ENCODE results near the gene CLOCK. TPM values are rescaled to one million over a fixed set of nuclear protein-coding genes. Genes with fewer than 3 reads are reported as not detected.

The CLOCK gene
- total RNA-seq, 4 donors from 2014 or later = 23.0 to 32.1 (median 27.8) TPM

- Histone ChIP-seq H3K9me3 (no peaks in the 10 kb centered on the region), H3K27me3 (no peaks in the 10 kb centered on the region), H3K27ac (peak overlapping the region in 3 of 4 donors; percentile 25 to 70 (median 68)), H3K4me3 (no peak overlapping the region), H3K36me3 (peaks cover 0 to 41% (median 0%) of the 10 kb centered on the region in 3 donors), H3K4me1 (peaks cover 0 to 5% (median 0%) of the 10 kb centered on the region in 4 donors)
- no peak for TF ChIP-seq CTCF (IDR thresholded peaks at IDR 0.05)
- TF ChIP-seq POLR2A (IDR thresholded peaks at IDR 0.05) = no peak
- DNase-seq = no peak
These were observed 108.4 kb downstream of the CLOCK start for GRCh38 chr4:55438314-55438713.

GRCh38 chr4:55437823-55438222, 108.9 kb downstream of the CLOCK start:
- no peak for TF ChIP-seq CTCF (IDR thresholded peaks at IDR 0.05)
- TF ChIP-seq POLR2A (IDR thresholded peaks at IDR 0.05) = no peak
- Histone ChIP-seq H3K9me3 (no peaks in the 10 kb centered on the region), H3K36me3 (peaks cover 0 to 41% (median 0%) of the 10 kb centered on the region in 3 donors), H3K27ac (peak overlapping the region in 3 of 4 donors; percentile 25 to 70 (median 68)), H3K4me3 (no peak overlapping the region), H3K27me3 (no peaks in the 10 kb centered on the region), H3K4me1 (peaks cover 0 to 5% (median 0%) of the 10 kb centered on the region in 4 donors)
- DNase-seq = no peak

DNA sequence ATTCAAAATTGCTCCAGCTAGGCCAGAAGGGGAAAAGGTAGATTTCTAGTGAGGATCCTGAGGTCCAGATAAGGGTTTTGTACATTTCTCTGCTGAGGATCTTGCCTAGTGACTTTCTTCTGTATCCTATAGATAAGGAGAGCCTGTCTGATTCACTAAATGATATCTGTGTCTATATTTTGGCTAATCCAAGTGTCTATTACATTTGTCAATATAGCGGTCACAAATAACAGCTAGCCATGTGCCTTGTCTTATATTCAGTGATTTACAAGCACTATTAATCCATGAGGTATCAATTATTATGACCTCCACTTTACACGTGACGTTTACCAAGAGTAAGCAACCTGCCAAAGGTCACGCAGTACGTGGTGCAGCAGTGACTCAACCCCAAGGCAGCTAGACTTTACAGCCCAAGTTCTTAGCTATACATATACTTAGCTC, 109.3 kb downstream of the CLOCK start:
- TF ChIP-seq POLR2A (IDR thresholded peaks at IDR 0.05) = no peak
- H3K9me3 ChIP-seq = no peaks in the 10 kb centered on the region
- H3K27ac ChIP-seq = peak overlapping the region in 2 of 4 donors; percentile 60 to 70
- H3K27me3 ChIP-seq = no peaks in the 10 kb centered on the region
- peaks cover 0 to 41% (median 0%) of the 10 kb centered on the region in 3 donors for H3K36me3 ChIP-seq
- DNase-seq = peak in 2 of 3 donors; percentile 68 to 80
- H3K4me3 ChIP-seq = no peak overlapping the region
- H3K4me1 ChIP-seq = peaks cover 0 to 5% (median 0%) of the 10 kb centered on the region in 4 donors

- DNase-seq = peak in 1 of 3 donors; percentile 53
- peaks cover 0 to 5% (median 0%) of the 10 kb centered on the region in 4 donors for H3K4me1 ChIP-seq
- no peaks in the 10 kb centered on the region for H3K9me3 ChIP-seq
- H3K27me3 ChIP-seq = no peaks in the 10 kb centered on the region
- H3K27ac ChIP-seq = no peak overlapping the region
- TF ChIP-seq POLR2A (IDR thresholded peaks at IDR 0.05) = no peak
- TF ChIP-seq CTCF (IDR thresholded peaks at IDR 0.05) = peak in 2 of 6 experiments; percentile 8 to 29
- H3K36me3 ChIP-seq = peaks cover 0 to 40% (median 0%) of the 10 kb centered on the region in 3 donors
- no peak overlapping the region for H3K4me3 ChIP-seq
These were observed 111.4 kb downstream of the CLOCK start for GRCh38 chr4:55435141-55435841.

DNA sequence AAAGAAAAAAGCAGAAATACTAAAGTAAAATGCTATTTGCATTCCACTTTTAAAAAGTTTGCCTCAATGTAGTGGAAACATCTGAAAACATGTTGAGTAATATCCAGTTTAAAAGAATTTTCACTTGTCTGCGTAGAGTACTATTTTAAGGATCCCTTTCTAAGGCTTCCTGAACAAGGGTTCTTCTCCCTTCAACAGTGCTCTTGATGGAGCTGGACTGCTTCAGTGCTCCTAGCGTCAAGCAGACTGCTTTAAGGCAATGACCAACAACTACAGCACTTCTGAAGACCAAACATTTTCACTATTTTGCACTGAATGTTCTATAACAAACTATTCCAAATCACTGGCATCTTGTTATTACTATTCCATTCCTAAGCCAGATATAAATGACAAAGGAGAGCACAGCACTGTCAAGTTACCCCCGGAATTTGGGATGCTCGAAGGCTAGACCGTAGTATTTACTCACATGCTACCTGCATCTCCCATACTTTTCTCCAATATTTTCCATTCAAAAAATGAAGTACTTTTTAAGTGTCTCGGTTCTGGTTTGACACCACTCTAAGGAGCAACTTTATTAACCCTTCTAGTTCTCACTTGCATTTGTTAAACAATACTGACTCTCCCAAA, 114.9 kb downstream of the CLOCK start:
- Histone ChIP-seq H3K36me3 (peaks cover 0 to 71% (median 0%) of the 10 kb centered on the region in 3 donors), H3K4me1 (no peaks in the 10 kb centered on the region), H3K9me3 (no peaks in the 10 kb centered on the region), H3K27ac (no peak overlapping the region), H3K27me3 (no peaks in the 10 kb centered on the region), H3K4me3 (no peak overlapping the region)
- DNase-seq = no peak
- TF ChIP-seq CTCF (IDR thresholded peaks at IDR 0.05) = no peak

- no peak overlapping the region for H3K4me3 ChIP-seq
- H3K27ac ChIP-seq = no peak overlapping the region
- H3K4me1 ChIP-seq = no peaks in the 10 kb centered on the region
- H3K36me3 ChIP-seq = peaks cover 0 to 86% (median 0%) of the 10 kb centered on the region in 3 donors
- DNase-seq = no peak
- TF ChIP-seq CTCF (IDR thresholded peaks at IDR 0.05) (no peak), POLR2A (IDR thresholded peaks at IDR 0.05) (no peak)
- H3K9me3 ChIP-seq = no peaks in the 10 kb centered on the region
- no peaks in the 10 kb centered on the region for H3K27me3 ChIP-seq
These were observed 121.9 kb downstream of the CLOCK start for GRCh38 chr4:55424791-55425190.
